ENCODE data around the gene RASSF3. TPM values are rescaled to one million over a fixed set of nuclear protein-coding genes. Genes with fewer than 3 reads are reported as not detected.
"Not testable (repeated sequence)": the region's sequence is repeated elsewhere in the genome, so short reads cannot be mapped to it uniquely, and the experiment has no call there.

The RASSF3 gene
- total RNA-seq, 1 donor from 2014 or later: 14.9 TPM

DNA sequence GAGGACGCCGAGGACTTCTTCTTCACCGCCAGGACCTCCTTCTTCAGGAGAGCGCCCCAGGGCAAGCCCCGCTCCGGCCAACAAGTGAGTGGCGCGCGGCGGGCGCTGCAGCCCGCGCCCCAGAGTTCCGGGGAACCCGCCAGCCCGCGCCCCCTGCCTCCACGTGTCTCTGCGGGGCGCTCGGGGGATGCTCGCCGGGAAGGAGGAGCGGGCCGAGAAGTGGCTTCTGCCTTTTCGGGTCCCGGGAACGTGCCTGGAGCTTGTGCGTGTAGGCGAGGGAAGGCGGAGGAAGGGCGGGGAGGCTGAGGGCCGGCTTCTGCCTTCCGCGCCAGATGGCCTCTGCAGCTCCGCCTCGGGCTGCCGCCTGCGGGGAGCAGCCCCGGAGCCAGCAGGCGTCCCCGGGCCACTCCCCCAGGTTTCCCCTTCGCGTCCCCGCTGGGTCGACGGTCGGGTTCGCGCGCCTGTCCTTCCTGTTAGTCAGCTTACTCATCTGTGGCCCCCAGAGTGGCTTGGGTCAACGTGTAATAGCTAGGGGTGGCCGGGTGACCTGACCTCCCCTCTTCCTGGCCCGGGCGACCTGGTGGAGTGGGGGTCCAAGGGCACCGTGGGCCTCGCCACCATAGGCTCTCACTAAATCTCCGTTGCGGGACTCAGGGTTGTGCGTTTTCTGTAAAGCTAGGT, 505 bp downstream of the RASSF3 start:
- DNase-seq (ENCODE audit: low read depth): no peak
- TF ChIP-seq, protein P1, sequence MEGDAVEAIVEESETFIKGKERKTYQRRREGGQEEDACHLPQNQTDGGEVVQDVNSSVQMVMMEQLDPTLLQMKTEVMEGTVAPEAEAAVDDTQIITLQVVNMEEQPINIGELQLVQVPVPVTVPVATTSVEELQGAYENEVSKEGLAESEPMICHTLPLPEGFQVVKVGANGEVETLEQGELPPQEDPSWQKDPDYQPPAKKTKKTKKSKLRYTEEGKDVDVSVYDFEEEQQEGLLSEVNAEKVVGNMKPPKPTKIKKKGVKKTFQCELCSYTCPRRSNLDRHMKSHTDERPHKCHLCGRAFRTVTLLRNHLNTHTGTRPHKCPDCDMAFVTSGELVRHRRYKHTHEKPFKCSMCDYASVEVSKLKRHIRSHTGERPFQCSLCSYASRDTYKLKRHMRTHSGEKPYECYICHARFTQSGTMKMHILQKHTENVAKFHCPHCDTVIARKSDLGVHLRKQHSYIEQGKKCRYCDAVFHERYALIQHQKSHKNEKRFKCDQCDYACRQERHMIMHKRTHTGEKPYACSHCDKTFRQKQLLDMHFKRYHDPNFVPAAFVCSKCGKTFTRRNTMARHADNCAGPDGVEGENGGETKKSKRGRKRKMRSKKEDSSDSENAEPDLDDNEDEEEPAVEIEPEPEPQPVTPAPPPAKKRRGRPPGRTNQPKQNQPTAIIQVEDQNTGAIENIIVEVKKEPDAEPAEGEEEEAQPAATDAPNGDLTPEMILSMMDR (conservative IDR thresholded peaks at IDR 0.05; ENCODE audit: low read depth, low read length): no peak
- peak overlapping the region; percentile 84 for H3K4me3 ChIP-seq (ENCODE audit: low read depth, low read length)

DNA sequence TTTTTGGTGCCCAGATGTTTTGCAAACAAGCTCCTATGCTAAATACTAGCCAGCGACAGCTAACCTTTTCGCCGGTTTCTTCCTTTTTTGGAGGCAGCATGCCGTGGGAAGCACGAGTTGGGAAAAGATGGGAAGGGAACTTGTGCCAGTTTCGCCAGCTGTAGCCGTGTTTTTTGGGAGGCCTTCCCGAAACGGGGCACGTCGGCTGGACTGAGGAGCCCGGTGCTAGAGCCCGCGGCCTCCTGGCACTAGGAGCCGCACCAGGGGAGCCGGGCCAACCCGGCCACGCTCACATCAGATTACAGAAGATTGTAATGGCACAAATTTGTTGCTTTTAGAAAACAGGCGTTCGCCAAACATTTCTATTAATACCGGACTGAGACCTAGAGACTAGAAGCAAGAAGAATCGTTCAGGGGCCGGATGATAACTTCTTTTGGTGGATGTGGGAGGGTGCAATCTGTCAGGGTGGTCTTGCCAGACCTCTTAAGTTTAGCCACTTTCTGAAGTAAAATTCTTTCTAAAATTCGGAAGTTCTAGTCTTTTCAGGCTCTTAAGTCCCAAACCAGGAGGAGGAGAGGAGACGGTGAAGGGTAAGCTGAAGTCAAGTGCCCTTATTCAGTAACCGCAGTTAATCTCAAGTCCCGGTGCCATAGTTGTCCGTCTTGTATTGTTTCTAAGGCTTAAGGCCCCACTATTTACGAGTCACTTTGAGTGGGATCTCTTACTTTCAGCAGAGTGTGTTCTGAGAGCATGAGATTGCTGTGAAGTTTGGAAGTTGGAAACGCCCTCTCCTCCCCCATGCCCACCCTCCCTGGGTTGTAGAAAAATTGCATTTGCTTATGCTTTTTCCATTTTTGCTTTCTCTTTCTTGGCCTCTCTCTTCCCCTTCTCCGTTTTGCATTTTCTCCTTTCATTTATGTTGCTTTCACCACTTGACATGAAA, 1.3 kb downstream of the RASSF3 start:
- DNase-seq (ENCODE audit: low read depth): no peak
- TF ChIP-seq, protein P1 (conservative IDR thresholded peaks at IDR 0.05; ENCODE audit: low read depth, low read length): no peak
- peak overlapping the region; percentile 84 for H3K4me3 ChIP-seq (ENCODE audit: low read depth, low read length)

DNA sequence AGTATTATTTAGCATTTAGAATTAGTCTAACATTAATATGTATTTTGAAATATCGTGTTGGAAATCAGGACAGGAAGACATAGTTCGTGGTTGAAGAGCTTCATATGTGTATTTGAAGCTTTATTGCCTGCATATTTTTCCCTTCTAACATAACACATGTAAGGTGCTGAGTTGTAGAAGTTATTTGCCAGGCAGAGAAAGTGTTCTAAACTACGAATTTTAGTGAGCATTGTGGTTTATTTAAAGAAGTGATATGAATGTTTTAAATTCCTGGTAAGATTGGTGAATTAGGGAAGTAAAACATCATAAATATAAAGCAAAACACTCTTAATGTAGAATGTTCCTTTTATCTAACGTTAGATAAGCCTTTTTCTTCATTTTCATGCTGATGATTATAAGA, 2.5 kb downstream of the RASSF3 start:
- DNase-seq (ENCODE audit: low read depth): no peak
- TF ChIP-seq, protein P1 (conservative IDR thresholded peaks at IDR 0.05; ENCODE audit: low read depth, low read length): no peak
- no peak overlapping the region for H3K4me3 ChIP-seq (ENCODE audit: low read depth, low read length)

DNA sequence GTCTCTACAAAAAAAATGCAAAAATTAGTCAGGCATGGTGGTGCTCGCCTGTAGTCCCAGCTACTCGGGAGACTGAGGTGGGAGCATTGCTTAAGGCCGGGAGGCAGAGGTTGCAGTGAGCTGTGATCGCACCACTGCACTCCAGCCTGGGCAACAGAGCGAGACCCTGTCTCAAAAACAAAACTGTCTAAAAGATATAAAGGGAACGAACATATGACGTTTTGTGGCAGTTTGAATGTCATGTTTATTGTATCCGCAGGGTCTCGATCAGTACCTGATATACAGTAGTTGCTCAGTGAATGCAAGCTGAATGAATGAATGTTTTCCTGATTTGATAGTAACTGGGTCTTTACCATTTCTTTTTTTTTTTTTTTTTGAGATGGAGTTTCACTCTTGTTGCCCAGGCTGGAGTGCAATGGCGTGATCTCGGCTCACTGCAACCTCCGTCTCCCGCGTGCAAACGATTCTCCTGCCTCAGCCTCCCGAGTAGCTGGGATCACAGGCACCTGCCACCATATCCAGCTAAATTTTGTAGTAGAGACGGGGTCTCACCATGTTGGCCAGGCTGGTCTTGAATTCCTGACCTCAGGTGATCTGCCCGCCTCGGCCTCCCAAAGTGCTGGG, 3.6 kb downstream of the RASSF3 start:
- not testable (repeated sequence) for H3K4me3 ChIP-seq (ENCODE audit: low read depth, low read length); DNase-seq (ENCODE audit: low read depth)

DNA sequence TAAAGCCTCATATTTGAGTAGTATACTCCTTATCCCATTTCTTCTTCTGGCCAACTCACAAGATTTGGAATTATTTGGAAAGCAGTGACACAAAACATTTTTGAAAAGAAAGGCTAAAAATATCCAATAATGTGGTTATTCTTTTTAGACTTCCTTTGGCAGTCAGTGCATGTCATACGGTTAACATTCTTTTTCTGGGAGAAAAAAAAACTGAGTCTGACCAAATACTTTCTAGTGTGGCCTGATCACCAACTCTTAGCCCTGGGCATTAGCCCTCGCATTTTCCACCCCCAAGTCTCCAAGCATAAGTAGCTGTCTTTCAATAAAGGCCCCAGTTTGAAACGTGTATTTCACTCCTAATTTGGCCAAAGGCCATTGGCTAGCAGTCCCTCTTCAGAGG, 5.9 kb downstream of the RASSF3 start:
- TF ChIP-seq, protein P1 (conservative IDR thresholded peaks at IDR 0.05; ENCODE audit: low read depth, low read length): no peak

DNA sequence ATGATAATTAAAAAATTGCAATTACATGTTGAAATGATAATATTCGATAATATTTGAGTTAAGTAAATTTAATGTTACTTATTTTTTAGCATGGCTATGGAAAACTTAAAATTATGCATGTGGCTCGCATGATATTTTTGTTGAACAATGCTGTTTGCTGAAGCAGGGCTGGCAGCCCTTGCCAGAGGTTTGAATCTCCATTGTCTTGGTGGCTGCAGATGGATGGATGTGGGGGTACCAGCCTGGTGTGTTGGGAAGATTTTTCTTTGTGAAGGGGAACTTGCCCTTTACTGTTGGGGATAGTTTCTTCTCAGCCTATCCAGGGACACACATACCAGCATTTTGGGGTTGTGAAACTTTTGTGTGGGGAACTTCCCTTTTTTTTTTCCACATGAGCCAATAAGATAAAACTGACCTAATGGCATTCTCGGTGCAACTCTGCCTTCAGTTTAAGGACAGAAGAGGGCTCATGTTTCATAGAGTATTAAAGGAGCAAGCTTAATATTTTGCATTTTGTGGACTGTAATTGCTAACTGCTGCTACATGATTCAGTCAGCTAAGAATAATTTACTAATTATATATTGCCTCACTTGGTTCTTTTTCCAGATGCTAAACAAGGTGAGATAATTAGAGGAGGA, 8.8 kb downstream of the RASSF3 start:
- DNase-seq (ENCODE audit: low read depth): no peak
- TF ChIP-seq, protein P1 (conservative IDR thresholded peaks at IDR 0.05; ENCODE audit: low read depth, low read length): no peak
- no peak overlapping the region for H3K4me3 ChIP-seq (ENCODE audit: low read depth, low read length)

More for the DNA sequence above, 5.9 kb downstream of the RASSF3 start:
- no peak overlapping the region for H3K4me3 ChIP-seq (ENCODE audit: low read depth, low read length)
- DNase-seq (ENCODE audit: low read depth): no peak
